Spleen (tissue), 7 donors: ENCODE data around the gene PHEX.

ENCODE experiments used
- CTCF ChIP-seq, 11 experiments: fragments of 200-600 bp in 7 of 11; fragments of 450-650 bp in 4 of 11; sonication (generic) in 4 of 11; IDR thresholded peaks in 8 of 11; conservative IDR thresholded peaks in 3 of 11; 1 replicate in 7 of 11; 2 replicates in 4 of 11; pipeline versions ENCODE4 v1.4.0 to v1.8.0; 2016 to 2021; ENCODE audit warnings: antibody characterized with exemption in 11 of 11, inconsistent platforms in 4 of 11, mild to moderate bottlenecking in 1 of 11
- POLR2A ChIP-seq, 3 donors: fragments of 450-650 bp; IDR thresholded peaks; one replicate each; pipeline ENCODE4 v1.5.1; 2017; ENCODE audit warnings: antibody characterized with exemption in 3 of 3, mild to moderate bottlenecking in 1 of 3
- donor health status: DM: no; HTN: no; CAD: no; lungs with moderate emphysema.
- donor health status: DM: no; HTN: no; CAD: no.
- donor health status: DM: no; HTN: no; CAD: no.

- TF ChIP-seq CTCF (IDR thresholded peaks at IDR 0.05 in 8 of 11, conservative IDR thresholded peaks at IDR 0.05 in 3 of 11), result no peak
- no peak for TF ChIP-seq POLR2A (IDR thresholded peaks at IDR 0.05)
Measured at GRCh38 chrX:22165732-22166457, 133.8 kb downstream of the PHEX start.
